ENCODE measurements around the gene SRXN1.

SRXN1 gene

DNA sequence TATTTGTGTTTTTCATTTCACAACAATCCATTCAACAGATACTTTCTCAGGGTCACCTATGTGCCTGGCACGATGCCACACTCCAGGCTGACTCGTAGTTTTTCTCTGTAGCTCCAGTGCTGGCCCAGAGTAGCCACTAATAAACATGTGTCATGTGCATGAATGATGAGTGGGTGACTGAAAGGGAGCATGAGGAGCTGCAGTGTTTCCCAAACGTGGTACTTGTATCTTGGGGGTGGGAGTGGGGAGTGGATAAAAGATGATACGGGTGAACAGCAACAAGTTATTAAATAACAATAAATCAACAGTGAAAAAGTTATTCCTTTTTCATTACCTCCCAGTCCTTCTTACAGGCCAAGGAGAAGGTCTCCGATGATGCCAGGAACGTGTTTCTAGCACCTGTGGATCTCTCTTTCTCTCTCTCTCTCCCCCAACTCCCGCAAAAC lies 17.1 kb downstream of the SRXN1 start:
- Histone ChIP-seq H3F3A (ENCODE audit: insufficient read depth, low read length) (no peaks in the 10 kb centered on the region), H3K4me1 (ENCODE audit: low read length) (no peaks in the 10 kb centered on the region), H3K9me3 (replicated peaks; ENCODE audit: insufficient read depth, low read length) (no peaks in the 10 kb centered on the region), H3K27ac (ENCODE audit: low read length) (no peak overlapping the region), H3K4me2 (ENCODE audit: low read depth, low read length) (no peak overlapping the region), H3K4me3 (ENCODE audit: low read length) (no peak overlapping the region), H3K27me3 (replicated peaks; ENCODE audit: insufficient read depth, low read length) (0 out of 2 replicates have a peak, but pooled peaks cover 5% of the 10 kb centered on the region), H4K20me1 (ENCODE audit: insufficient read depth, low read length) (no peaks in the 10 kb centered on the region), H3K9me2 (replicated peaks; ENCODE audit: insufficient read depth, low read length) (no peaks in the 10 kb centered on the region), H2AFZ (ENCODE audit: low read length) (no peak overlapping the region), H3K36me3 (replicated peaks; ENCODE audit: insufficient read depth, low read length) (no peaks in the 10 kb centered on the region), H3K79me2 (ENCODE audit: low read length) (no peaks in the 10 kb centered on the region), H3K9ac (ENCODE audit: low read length) (no peak overlapping the region)
- no peak for TF ChIP-seq EZH2phosphoT487 (IDR thresholded peaks at IDR 0.05; ENCODE audit: low read length)
- no peak for TF ChIP-seq EZH2 (optimal IDR thresholded peaks at IDR 0.05; ENCODE audit: low read depth, low read length)
- TF ChIP-seq, protein P1, sequence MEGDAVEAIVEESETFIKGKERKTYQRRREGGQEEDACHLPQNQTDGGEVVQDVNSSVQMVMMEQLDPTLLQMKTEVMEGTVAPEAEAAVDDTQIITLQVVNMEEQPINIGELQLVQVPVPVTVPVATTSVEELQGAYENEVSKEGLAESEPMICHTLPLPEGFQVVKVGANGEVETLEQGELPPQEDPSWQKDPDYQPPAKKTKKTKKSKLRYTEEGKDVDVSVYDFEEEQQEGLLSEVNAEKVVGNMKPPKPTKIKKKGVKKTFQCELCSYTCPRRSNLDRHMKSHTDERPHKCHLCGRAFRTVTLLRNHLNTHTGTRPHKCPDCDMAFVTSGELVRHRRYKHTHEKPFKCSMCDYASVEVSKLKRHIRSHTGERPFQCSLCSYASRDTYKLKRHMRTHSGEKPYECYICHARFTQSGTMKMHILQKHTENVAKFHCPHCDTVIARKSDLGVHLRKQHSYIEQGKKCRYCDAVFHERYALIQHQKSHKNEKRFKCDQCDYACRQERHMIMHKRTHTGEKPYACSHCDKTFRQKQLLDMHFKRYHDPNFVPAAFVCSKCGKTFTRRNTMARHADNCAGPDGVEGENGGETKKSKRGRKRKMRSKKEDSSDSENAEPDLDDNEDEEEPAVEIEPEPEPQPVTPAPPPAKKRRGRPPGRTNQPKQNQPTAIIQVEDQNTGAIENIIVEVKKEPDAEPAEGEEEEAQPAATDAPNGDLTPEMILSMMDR (IDR thresholded peaks at IDR 0.05; ENCODE audit: low read length), result no peak
- DNase-seq, result no peak

DNA sequence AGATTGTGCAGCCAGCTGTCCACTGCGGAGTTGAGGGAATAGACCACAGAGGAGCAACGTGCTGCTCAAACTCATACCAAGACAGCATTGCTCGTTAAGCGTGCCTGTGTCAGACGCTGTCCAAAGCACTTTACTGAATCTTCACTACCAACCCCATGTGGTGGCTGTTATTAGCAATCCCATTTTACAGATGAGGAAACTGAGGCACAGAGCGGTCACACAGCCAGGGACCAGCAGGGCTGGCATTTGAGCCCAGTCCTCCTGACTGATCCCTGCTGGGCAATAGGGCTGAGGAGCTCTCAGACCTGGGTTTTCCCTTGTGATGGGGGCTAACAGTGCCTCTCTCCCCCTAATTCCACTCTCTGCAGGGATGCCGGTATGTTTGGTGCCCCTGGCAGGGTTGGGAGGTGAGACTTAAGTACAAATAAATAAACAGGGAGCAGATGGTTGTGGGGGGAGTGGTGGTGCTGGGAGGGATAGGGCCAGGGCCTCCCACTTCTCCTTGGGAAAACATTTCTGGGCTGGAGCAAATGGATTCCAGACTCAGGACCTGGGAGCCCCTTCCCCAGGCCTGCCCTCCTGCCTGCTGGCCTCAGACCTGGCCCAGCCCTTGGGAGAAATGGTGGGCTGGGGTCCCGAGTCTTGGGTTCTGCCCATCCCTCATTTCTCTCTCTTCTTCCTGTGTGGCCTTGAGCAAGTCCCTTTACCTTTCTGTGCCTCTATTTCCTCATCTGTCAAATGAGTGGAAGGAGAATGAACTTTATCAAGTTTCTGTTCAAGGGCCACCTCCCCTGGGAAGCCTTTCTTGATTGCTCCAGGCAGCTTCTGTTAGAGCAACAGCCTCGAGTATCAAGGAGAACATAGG lies 17.7 kb downstream of the SRXN1 start:
- TF ChIP-seq, protein P1 (IDR thresholded peaks at IDR 0.05; ENCODE audit: low read length), result no peak
- TF ChIP-seq EZH2phosphoT487 (IDR thresholded peaks at IDR 0.05; ENCODE audit: low read length), result no peak
- no peak for TF ChIP-seq EZH2 (optimal IDR thresholded peaks at IDR 0.05; ENCODE audit: low read depth, low read length)
- Histone ChIP-seq H3K9ac (ENCODE audit: low read length) (no peak overlapping the region), H3K4me1 (ENCODE audit: low read length) (no peaks in the 10 kb centered on the region), H3K4me3 (ENCODE audit: low read length) (no peak overlapping the region), H3K27ac (ENCODE audit: low read length) (no peak overlapping the region), H3K9me3 (replicated peaks; ENCODE audit: insufficient read depth, low read length) (no peaks in the 10 kb centered on the region), H3K4me2 (ENCODE audit: low read depth, low read length) (no peak overlapping the region), H2AFZ (ENCODE audit: low read length) (no peak overlapping the region), H3K27me3 (replicated peaks; ENCODE audit: insufficient read depth, low read length) (0 out of 2 replicates have a peak, but pooled peaks cover under 1% of the 10 kb centered on the region), H4K20me1 (ENCODE audit: insufficient read depth, low read length) (no peaks in the 10 kb centered on the region), H3K9me2 (replicated peaks; ENCODE audit: insufficient read depth, low read length) (no peaks in the 10 kb centered on the region), H3K79me2 (ENCODE audit: low read length) (no peaks in the 10 kb centered on the region), H3F3A (ENCODE audit: insufficient read depth, low read length) (no peaks in the 10 kb centered on the region), H3K36me3 (replicated peaks; ENCODE audit: insufficient read depth, low read length) (no peaks in the 10 kb centered on the region)
- no peak for DNase-seq

DNA sequence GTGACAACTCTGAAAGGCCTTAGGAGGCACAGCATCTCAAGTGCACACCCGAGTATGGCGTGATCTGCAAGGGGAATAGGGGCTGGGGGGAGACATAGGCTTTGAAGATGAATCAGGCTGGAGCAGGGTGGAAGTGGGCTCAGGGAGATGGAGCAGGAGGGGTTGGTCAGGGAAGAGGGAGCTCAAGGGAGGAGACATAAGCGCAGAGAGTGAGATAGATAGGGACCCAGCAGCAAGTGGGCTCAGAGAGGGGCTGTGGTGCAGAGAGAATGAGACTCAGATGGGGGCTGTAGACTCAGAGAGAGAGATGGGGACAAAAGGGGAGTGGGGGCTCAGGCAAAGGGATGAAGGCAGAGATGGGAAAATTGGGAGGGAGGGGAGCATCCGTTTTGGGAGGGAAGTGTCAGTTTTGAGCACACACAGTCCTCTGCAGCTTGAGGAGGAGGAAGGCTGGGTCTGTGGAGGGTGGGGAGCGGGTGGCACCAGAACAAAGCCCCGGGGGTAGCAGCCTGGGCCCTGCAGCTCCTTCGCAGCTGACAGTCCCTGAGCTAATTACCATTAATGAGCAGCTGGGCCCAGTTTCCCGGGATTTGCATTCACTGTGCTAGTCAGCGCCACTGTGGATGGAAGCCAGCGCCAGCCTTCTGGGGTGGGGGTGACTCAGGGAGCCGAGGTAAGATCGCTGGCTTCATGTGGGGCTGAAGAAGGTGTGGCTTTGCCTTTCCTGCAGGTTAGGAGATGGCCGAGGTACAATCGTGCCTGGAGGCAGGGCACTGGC lies 18.7 kb downstream of the SRXN1 start:
- H3K4me2 ChIP-seq (ENCODE audit: low read depth, low read length), result no peak overlapping the region
- no peaks in the 10 kb centered on the region for H3K36me3 ChIP-seq (replicated peaks; ENCODE audit: insufficient read depth, low read length)
- no peak overlapping the region for H3K27ac ChIP-seq (ENCODE audit: low read length)
- no peaks in the 10 kb centered on the region for H4K20me1 ChIP-seq (ENCODE audit: insufficient read depth, low read length)
- no peaks in the 10 kb centered on the region for H3K9me3 ChIP-seq (replicated peaks; ENCODE audit: insufficient read depth, low read length)
- H3K9ac ChIP-seq (ENCODE audit: low read length), result no peak overlapping the region
- TF ChIP-seq EZH2phosphoT487 (IDR thresholded peaks at IDR 0.05; ENCODE audit: low read length), result no peak
- TF ChIP-seq, protein P1 (IDR thresholded peaks at IDR 0.05; ENCODE audit: low read length), result no peak
- TF ChIP-seq EZH2 (optimal IDR thresholded peaks at IDR 0.05; ENCODE audit: low read depth, low read length), result no peak
- DNase-seq, result no peak
- no peaks in the 10 kb centered on the region for H3K27me3 ChIP-seq (replicated peaks; ENCODE audit: insufficient read depth, low read length)
- no peak overlapping the region for H2AFZ ChIP-seq (ENCODE audit: low read length)
- no peaks in the 10 kb centered on the region for H3K9me2 ChIP-seq (replicated peaks; ENCODE audit: insufficient read depth, low read length)
- H3K79me2 ChIP-seq (ENCODE audit: low read length), result no peaks in the 10 kb centered on the region
- no peaks in the 10 kb centered on the region for H3K4me1 ChIP-seq (ENCODE audit: low read length)
- no peak overlapping the region for H3K4me3 ChIP-seq (ENCODE audit: low read length)
- H3F3A ChIP-seq (ENCODE audit: insufficient read depth, low read length), result no peaks in the 10 kb centered on the region

Data from MM.1S (cell line).